ENCODE data around the gene MTHFD1L. TPM values are rescaled to one million over a fixed set of nuclear protein-coding genes. Genes with fewer than 3 reads are reported as not detected.

MTHFD1L gene
- total and polyA plus RNA-seq, 2 of the 4 experiments (the other 2 are of a cell fraction), result 43.5 to 53.2 TPM

- H3K4me1 ChIP-seq (ENCODE audit: control insufficient read depth, insufficient read depth, low read length), result no peaks in the 10 kb centered on the region
- no peak overlapping the region for H2BK20ac ChIP-seq (ENCODE audit: low read depth, low read length)
- no peak for ATAC-seq (ENCODE audit: low read depth)
- H2AK5ac ChIP-seq (ENCODE audit: low read depth, low read length), result no peak overlapping the region
- POLR2A ChIA-PET (ENCODE audit: unreplicated experiment), result no interaction called here
- CTCF ChIA-PET, result no interaction called here
- no peak overlapping the region for H3K18ac ChIP-seq (ENCODE audit: low read depth, low read length)
- H2BK5ac ChIP-seq (ENCODE audit: low read depth, low read length, poor library complexity, severe bottlenecking), result no peak overlapping the region
- BruUV-seq (replicated peaks), result no TSS peak
- peaks cover 19% of the 10 kb centered on the region for H3K27me3 ChIP-seq (ENCODE audit: control insufficient read depth, insufficient read depth, low read length)
- H4K20me1 ChIP-seq (ENCODE audit: insufficient read depth, low read length), result no peaks in the 10 kb centered on the region
- no peak overlapping the region for H3K4me2 ChIP-seq (ENCODE audit: low read depth, low read length)
- no peaks in the 10 kb centered on the region for H3K9me1 ChIP-seq (ENCODE audit: insufficient read depth, low read length)
- in situ Hi-C loops (cut with MboI; ENCODE audit: low sequenced_read_pairs) (no loop called here), dilution Hi-C loops (cut with HindIII; ENCODE audit: low sequenced_read_pairs, unreplicated experiment) (no loop called here), intact Hi-C loops (cut with micrococcal nuclease) (no loop called here)
- no peak overlapping the region for H3K14ac ChIP-seq (replicated peaks; ENCODE audit: low read depth, low read length)
- no peak overlapping the region for H3K4me3 ChIP-seq (ENCODE audit: insufficient read depth, low read depth, low read length)
- no peak overlapping the region for H3K23ac ChIP-seq (ENCODE audit: low read depth, low read length)
- H2AK9ac ChIP-seq (replicated peaks; ENCODE audit: low read depth, low read length, poor library complexity), result no peak overlapping the region
- no peak for DNase-seq
- H3K9ac ChIP-seq (ENCODE audit: low read depth, low read length), result no peak overlapping the region
- H3K4ac ChIP-seq (ENCODE audit: low read depth, low read length), result no peak overlapping the region
- H3K36me3 ChIP-seq (ENCODE audit: control insufficient read depth, insufficient read depth, low read length), result no peaks in the 10 kb centered on the region
- no peak overlapping the region for H4K91ac ChIP-seq (ENCODE audit: insufficient read depth, low read depth, low read length)
- no peak overlapping the region for H2AFZ ChIP-seq (replicated peaks; ENCODE audit: low read length, poor library complexity)
- no peak overlapping the region for H2BK120ac ChIP-seq (ENCODE audit: low read depth, low read length)
- H3K27ac ChIP-seq (ENCODE audit: insufficient read depth, low read length), result no peak overlapping the region
- no peaks in the 10 kb centered on the region for H3K9me3 ChIP-seq (ENCODE audit: control insufficient read depth, insufficient read depth, low read length)
- 100% methylated on average over 2 of the region's 8 CpGs; no CpG with 5 or more reads in 1 of the 2 experiments for WGBS, 2 experiments (ENCODE audit: extremely low coverage in 2 of 2, insufficient read length in 1 of 2)
- no peak overlapping the region for H4K5ac ChIP-seq (ENCODE audit: low read depth, low read length)
- H4K8ac ChIP-seq (ENCODE audit: low read depth in 2 of 2, low read length in 2 of 2), result no peak overlapping the region
- H2BK15ac ChIP-seq (ENCODE audit: low read depth, low read length), result no peak overlapping the region
- no peak overlapping the region for H3K56ac ChIP-seq (ENCODE audit: extremely low read depth, insufficient read depth, low read length)
- H3K79me1 ChIP-seq (ENCODE audit: low read depth in 1 of 2, low read length in 2 of 2), result no peaks in the 10 kb centered on the region
- no peak for TF ChIP-seq MAFK (IDR thresholded peaks at IDR 0.05; ENCODE audit: low read depth, low read length)
- no peak for TF ChIP-seq FOS (IDR thresholded peaks at IDR 0.05; ENCODE audit: low read depth, low read length)
- TF ChIP-seq SMC3 (IDR thresholded peaks at IDR 0.05; ENCODE audit: low read depth, low read length), result no peak
- no peak for TF ChIP-seq BHLHE40 (IDR thresholded peaks at IDR 0.05; ENCODE audit: low read depth, low read length)
- no peak for TF ChIP-seq CEBPB (IDR thresholded peaks at IDR 0.05; ENCODE audit: low read depth, low read length)
- TF ChIP-seq RFX5 (IDR thresholded peaks at IDR 0.05; ENCODE audit: low read depth, low read length), result no peak
- TF ChIP-seq CHD1 (IDR thresholded peaks at IDR 0.05; ENCODE audit: low read depth, low read length), result no peak
- no peak for TF ChIP-seq CTCF (conservative IDR thresholded peaks at IDR 0.05; ENCODE audit: low read depth, low read length)
Observed at GRCh38 chr6:151118461-151119123, 253.1 kb downstream of the MTHFD1L start.
